Neural progenitor cell (in vitro differentiated cells): ENCODE results near the gene CACNB4.

Source experiments
- EZH2phosphoT487 ChIP-seq: fragments of 200-600 bp; sonication (generic); IDR thresholded peaks from 2 replicates; pipeline ENCODE4 v1.6.1; 2017; ENCODE audit warnings: antibody characterized with exemption
- TF ChIP-seq, protein P1 (sequence below): fragments of 200-600 bp; sonication (generic); IDR thresholded peaks from 2 replicates; pipeline ENCODE4 v1.5.1; 2017; ENCODE audit warnings: antibody characterized with exemption, mild to moderate bottlenecking

DNA sequence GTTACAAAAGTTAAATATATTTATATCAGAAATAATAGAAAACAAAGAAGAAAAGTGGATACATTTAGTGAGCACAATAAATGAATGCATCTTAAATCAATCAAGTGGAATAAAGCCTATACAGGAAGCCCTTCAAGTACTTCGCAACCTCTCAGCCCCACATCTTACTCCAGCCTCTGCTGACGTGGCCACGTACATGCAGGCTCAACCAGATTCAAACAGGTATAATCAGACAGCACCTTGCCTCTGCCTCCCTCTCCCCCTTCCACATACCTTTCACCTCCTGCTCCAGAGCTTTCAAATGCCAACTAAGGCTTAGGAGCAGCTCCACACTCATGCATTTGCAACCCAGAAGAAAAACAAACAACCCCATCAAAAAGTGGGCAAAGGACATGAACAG, 32.9 kb downstream of the CACNB4 start:
- TF ChIP-seq, protein P1, sequence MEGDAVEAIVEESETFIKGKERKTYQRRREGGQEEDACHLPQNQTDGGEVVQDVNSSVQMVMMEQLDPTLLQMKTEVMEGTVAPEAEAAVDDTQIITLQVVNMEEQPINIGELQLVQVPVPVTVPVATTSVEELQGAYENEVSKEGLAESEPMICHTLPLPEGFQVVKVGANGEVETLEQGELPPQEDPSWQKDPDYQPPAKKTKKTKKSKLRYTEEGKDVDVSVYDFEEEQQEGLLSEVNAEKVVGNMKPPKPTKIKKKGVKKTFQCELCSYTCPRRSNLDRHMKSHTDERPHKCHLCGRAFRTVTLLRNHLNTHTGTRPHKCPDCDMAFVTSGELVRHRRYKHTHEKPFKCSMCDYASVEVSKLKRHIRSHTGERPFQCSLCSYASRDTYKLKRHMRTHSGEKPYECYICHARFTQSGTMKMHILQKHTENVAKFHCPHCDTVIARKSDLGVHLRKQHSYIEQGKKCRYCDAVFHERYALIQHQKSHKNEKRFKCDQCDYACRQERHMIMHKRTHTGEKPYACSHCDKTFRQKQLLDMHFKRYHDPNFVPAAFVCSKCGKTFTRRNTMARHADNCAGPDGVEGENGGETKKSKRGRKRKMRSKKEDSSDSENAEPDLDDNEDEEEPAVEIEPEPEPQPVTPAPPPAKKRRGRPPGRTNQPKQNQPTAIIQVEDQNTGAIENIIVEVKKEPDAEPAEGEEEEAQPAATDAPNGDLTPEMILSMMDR = no peak
- no peak for TF ChIP-seq EZH2phosphoT487
